Measurements from ENCODE around the gene RDH5. TPM values are rescaled to one million over a fixed set of nuclear protein-coding genes. Genes with fewer than 3 reads are reported as not detected.

The RDH5 gene
- total RNA-seq, 1 donor from 2014 or later = 14.1 TPM

DNA sequence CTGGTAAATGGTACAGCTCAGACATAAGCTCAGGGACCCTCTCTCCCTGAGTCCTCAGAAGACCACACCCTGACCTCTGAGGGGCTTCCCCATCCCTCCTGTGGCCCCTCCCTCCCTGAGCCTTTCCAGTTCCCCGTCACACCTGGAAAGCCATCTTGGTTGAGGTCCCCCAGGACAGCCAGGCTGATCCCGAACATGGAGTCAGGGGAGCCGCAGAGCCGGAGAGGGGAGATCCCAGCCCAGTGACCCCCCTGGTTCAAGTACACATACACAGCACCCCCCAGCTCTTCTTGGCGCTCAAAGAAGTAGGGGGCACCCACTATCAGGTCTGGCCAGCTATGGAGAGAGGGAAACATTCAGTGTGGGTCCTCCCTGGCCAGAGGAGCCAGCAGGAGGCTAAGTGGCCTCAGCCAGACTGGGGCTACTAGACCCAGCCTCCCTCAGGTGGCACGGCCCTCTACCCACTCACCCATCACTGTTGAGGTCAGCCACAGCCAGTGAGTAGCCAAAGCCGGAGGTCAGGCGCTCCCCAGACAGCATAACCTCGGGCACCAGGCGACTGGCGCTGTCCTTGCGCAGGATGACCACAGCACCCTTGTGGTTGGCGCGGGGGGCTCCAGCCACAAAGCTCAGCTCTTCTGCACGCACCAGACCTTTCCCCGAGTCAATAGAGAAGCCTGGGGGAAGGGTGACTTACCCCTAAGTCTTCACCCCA, 21.8 kb upstream of the RDH5 start:
- Mint-ChIP-seq H3K27me3 (peaks cover 5% of the 10 kb centered on the region), H3K36me3 (no peaks in the 10 kb centered on the region), H3K27ac (no peak overlapping the region), H3K4me1 (ENCODE audit: unreplicated experiment) (no peaks in the 10 kb centered on the region), H3K9me3 (no peaks in the 10 kb centered on the region), H3K4me3 (no peak overlapping the region)
- no peak for DNase-seq (ENCODE audit: extremely low spot score, unreplicated experiment)
- TF ChIP-seq, protein P1, sequence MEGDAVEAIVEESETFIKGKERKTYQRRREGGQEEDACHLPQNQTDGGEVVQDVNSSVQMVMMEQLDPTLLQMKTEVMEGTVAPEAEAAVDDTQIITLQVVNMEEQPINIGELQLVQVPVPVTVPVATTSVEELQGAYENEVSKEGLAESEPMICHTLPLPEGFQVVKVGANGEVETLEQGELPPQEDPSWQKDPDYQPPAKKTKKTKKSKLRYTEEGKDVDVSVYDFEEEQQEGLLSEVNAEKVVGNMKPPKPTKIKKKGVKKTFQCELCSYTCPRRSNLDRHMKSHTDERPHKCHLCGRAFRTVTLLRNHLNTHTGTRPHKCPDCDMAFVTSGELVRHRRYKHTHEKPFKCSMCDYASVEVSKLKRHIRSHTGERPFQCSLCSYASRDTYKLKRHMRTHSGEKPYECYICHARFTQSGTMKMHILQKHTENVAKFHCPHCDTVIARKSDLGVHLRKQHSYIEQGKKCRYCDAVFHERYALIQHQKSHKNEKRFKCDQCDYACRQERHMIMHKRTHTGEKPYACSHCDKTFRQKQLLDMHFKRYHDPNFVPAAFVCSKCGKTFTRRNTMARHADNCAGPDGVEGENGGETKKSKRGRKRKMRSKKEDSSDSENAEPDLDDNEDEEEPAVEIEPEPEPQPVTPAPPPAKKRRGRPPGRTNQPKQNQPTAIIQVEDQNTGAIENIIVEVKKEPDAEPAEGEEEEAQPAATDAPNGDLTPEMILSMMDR (conservative IDR thresholded peaks at IDR 0.05) = no peak

DNA sequence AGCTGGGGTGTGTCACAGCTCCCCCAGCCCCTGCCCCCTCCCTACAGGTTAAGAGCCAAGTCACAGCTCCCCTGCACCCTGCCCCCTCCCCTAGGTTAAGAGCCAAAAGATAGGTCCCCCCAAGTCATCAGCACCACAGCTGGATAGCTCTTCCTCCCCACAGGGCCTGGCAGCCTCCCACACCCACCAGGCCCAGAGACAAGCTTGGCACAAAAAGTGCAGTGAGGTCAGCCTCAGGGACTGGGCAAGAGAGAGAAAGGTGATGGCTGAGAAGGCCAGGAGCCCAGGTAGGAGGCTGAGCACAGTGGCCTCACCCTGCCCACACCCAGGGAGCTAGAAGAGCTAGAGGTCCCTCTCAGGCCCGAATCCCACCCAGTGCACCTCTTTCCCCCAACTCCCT, 21.2 kb upstream of the RDH5 start:
- H3K4me1 Mint-ChIP-seq (ENCODE audit: unreplicated experiment) = no peaks in the 10 kb centered on the region
- no peak for DNase-seq (ENCODE audit: extremely low spot score, unreplicated experiment)
- TF ChIP-seq, protein P1 (conservative IDR thresholded peaks at IDR 0.05) = no peak
- no peaks in the 10 kb centered on the region for H3K9me3 Mint-ChIP-seq
- no peaks in the 10 kb centered on the region for H3K36me3 Mint-ChIP-seq
- peaks cover 6% of the 10 kb centered on the region for H3K27me3 Mint-ChIP-seq
- H3K27ac Mint-ChIP-seq = no peak overlapping the region
- no peak overlapping the region for H3K4me3 Mint-ChIP-seq

DNA sequence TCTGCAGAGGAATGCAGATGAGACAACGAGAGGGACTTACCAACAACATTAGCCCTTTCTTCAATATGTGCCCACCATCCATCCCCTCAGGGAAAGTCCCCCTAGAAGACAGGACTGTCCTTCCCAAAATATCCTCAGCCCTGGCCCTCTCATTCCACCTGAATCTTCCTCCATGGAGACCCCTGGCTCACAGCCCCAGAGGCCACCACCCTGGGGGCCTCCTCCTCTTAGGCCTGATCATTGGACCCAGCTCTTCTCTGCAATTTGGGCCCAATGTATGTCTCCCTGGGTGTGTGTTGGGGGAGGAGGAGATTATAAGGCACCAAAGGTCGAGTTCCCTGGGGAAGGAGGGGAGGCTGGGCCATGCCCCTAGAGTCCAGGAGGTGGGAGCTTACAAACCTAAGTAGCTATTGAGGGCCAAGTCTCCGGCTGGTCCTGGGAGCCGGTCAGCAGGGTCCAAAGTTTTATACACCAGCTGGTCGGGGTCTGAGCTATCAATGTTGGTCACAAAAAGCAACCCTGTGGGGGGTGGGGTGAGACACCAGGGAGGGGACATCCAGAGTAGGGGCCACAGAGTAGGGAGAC, 20.6 kb upstream of the RDH5 start:
- H3K9me3 Mint-ChIP-seq = no peaks in the 10 kb centered on the region
- H3K4me3 Mint-ChIP-seq = no peak overlapping the region
- no peak for DNase-seq (ENCODE audit: extremely low spot score, unreplicated experiment)
- no peak overlapping the region for H3K27ac Mint-ChIP-seq
- TF ChIP-seq, protein P1 (conservative IDR thresholded peaks at IDR 0.05) = no peak
- no peaks in the 10 kb centered on the region for H3K36me3 Mint-ChIP-seq
- no peaks in the 10 kb centered on the region for H3K4me1 Mint-ChIP-seq (ENCODE audit: unreplicated experiment)
- peaks cover 8% of the 10 kb centered on the region for H3K27me3 Mint-ChIP-seq

DNA sequence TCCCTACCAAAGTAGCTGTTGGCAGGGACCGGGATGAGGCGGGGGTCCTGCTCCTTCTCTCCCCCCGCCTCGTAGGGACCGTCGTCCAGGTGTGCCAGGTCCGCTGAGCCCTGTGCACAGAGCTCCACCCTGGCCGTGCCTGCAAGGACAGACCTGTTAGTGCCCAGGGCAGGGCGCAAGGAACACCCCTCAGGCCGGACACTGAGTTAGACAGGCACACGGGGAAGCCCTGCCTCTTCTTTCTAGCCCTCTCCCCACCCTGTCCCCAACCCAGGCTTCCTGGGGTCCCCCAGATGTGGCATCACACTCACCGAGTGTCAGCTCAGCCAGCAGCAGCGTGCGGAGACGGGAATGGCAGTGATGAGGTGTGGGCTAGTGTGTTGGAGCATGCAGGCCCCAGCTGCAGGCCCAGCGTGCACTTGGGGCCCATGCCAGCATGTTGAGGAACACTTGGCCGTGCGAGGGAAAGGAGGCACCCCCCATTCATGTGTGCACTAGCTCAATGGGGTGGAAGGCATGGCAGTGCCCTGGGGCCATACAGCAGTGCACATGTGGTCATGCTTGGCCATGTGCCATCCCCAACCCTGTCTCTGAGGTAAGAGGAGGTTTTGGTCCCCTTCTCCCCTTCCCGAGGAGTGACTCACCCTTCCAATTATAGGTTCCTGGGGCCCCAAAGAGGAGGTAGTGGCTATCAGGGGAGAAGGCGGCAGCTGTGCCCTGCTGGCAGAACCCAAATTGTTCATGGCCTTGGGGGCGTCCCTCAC, 19.8 kb upstream of the RDH5 start:
- Mint-ChIP-seq H3K27me3 (peaks cover 16% of the 10 kb centered on the region), H3K4me1 (ENCODE audit: unreplicated experiment) (no peaks in the 10 kb centered on the region)
- DNase-seq (ENCODE audit: extremely low spot score, unreplicated experiment) = no peak

DNA sequence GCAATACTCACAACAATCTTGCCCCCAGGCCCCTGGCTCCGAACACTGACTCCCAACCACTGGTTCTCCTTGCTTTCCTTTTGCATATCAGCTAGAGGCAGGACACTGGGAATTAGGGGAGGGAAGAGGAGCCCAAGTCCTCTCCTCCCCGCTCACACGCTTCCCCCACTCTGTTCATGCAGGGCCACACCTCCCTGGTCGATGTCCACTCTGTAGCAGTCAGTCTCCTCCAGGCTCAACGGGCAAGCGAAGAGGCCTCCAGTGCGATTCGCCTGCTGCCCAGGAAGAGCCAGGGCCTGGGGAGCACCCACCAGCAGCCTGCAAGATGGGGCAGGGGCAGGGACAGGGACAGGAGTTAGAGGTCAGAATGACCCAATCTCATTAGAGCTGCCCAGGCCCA, 17.3 kb upstream of the RDH5 start:
- Mint-ChIP-seq H3K4me3 (no peak overlapping the region), H3K27ac (no peak overlapping the region), H3K27me3 (peaks cover 37% of the 10 kb centered on the region)

More for the DNA sequence above, 19.8 kb upstream of the RDH5 start:
- TF ChIP-seq, protein P1 (conservative IDR thresholded peaks at IDR 0.05) = no peak
- H3K4me3 Mint-ChIP-seq = no peak overlapping the region
- no peaks in the 10 kb centered on the region for H3K9me3 Mint-ChIP-seq
- H3K27ac Mint-ChIP-seq = no peak overlapping the region
- no peaks in the 10 kb centered on the region for H3K36me3 Mint-ChIP-seq

More for the DNA sequence above, 17.3 kb upstream of the RDH5 start:
- Mint-ChIP-seq H3K4me1 (ENCODE audit: unreplicated experiment) (peaks cover 8% of the 10 kb centered on the region), H3K36me3 (no peaks in the 10 kb centered on the region), H3K9me3 (no peaks in the 10 kb centered on the region)
- TF ChIP-seq, protein P1 (conservative IDR thresholded peaks at IDR 0.05) = no peak
- DNase-seq (ENCODE audit: extremely low spot score, unreplicated experiment) = no peak

All from type B pancreatic cell (in vitro differentiated cells).